Measurements from ENCODE around the gene CSNK1G1.
"Not testable (repeated sequence)": the region's sequence is repeated elsewhere in the genome, so short reads cannot be mapped to it uniquely, and the experiment has no call there.

CSNK1G1 gene

DNA sequence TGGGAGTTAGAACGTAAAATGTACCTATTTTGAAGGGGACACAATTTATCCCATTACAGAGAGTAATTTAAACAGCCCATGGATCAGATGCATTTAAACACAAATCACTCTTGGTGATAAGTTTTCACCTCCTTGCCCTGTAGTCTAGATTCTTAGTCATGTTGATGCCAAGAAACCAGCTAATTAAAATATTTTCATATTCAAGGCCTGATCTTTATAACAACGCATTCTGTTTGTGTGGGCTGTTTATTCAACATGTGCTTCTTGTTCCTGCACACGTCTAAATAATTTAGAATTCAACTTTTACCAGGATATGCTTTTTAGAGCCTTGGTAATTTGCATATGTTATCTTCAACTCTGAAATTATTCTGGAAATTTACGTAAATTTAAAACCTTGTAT is 234.4 kb downstream of the CSNK1G1 start:
- 100% methylated on average over 4 of the region's 4 CpGs for WGBS
- Histone ChIP-seq H3K9ac (ENCODE audit: low read depth, low read length) (no peak overlapping the region), H3K27me3 (ENCODE audit: insufficient read depth, low read length) (no peaks in the 10 kb centered on the region), H3K4me1 (ENCODE audit: insufficient read depth, low read length) (no peaks in the 10 kb centered on the region), H3K9me3 (ENCODE audit: insufficient read depth, low read depth, low read length) (no peaks in the 10 kb centered on the region), H3K4me3 (ENCODE audit: low read length) (no peak overlapping the region), H3K27ac (ENCODE audit: low read depth, low read length) (no peak overlapping the region), H3K36me3 (ENCODE audit: insufficient read depth, low read length) (peaks cover 70% of the 10 kb centered on the region)

GRCh38 chr15:64120322-64120721 is 235.7 kb downstream of the CSNK1G1 start:
- H3K9me3 ChIP-seq (ENCODE audit: insufficient read depth, low read depth, low read length); H3K4me3 ChIP-seq (ENCODE audit: low read length); H3K27me3 ChIP-seq (ENCODE audit: insufficient read depth, low read length); H3K9ac ChIP-seq (ENCODE audit: low read depth, low read length); H3K27ac ChIP-seq (ENCODE audit: low read depth, low read length); H3K4me1 ChIP-seq (ENCODE audit: insufficient read depth, low read length): not testable (repeated sequence)
- H3K36me3 ChIP-seq (ENCODE audit: insufficient read depth, low read length) = peaks cover 74% of the 10 kb centered on the region
- 94% methylated on average over 2 of the region's 2 CpGs for whole genome bisulfite sequencing

DNA sequence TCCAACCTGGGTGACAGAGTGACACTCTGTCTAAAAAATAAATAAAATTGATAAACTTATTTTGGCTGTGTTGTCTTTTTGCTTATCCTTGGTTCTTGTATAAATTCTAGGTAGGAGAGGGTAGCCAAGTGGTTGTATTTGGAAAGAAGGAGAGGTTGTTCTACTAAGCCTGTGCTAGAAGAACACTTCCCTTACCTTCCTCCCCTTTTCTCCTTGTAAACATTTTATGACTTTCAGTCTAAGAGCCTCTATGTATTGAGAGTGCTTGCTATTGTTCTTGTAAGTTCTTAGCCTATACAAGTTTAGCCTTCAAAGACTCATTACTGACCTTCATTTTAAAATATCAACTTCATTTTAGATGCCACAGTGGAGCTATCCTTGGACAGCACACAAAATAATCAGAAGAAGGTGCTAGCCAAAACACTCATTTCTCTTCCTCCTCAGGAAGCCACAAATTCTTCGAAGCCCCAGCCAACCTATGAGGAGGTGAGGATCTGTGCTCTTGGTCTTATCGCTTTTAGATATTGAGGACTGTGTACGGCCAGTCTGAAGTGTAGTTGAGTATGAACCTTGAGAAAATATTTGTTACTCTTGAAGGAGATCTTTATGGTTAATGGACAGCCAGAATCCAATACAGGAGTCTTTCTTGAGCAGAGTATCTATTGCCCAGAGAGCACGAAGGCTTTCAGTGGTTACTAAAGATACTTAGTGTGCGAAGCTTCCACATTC is 238.1 kb downstream of the CSNK1G1 start:
- Histone ChIP-seq H3K9ac (ENCODE audit: low read depth, low read length) (no peak overlapping the region), H3K9me3 (ENCODE audit: insufficient read depth, low read depth, low read length) (no peaks in the 10 kb centered on the region), H3K4me1 (ENCODE audit: insufficient read depth, low read length) (no peaks in the 10 kb centered on the region), H3K4me3 (ENCODE audit: low read length) (no peak overlapping the region), H3K27ac (ENCODE audit: low read depth, low read length) (no peak overlapping the region), H3K27me3 (ENCODE audit: insufficient read depth, low read length) (no peaks in the 10 kb centered on the region), H3K36me3 (ENCODE audit: insufficient read depth, low read length) (peaks cover 81% of the 10 kb centered on the region)
- 97% methylated on average over 5 of the region's 5 CpGs for WGBS

All from HUES64 (cell line).